ENCODE measurements around the gene AFDN. TPM values are rescaled to one million over a fixed set of nuclear protein-coding genes. Genes with fewer than 3 reads are reported as not detected.

The AFDN gene
- total and polyA plus RNA-seq, 2 experiments from 2014 or later: 66.9 to 200 TPM

GRCh38 chr6:167811442-167812087, 15.1 kb upstream of the AFDN start:
- H3K4me3 Mint-ChIP-seq: no peak overlapping the region
- ATAC-seq (no peak), DNase-seq (ENCODE audit: low spot score) (no peak)
- no peaks in the 10 kb centered on the region for H3K9me2 ChIP-seq (ENCODE audit: insufficient read depth)
- no peaks in the 10 kb centered on the region for H3K27me3 ChIP-seq (ENCODE audit: insufficient read depth)
- peaks cover 10% of the 10 kb centered on the region; the same call in 1 of the 2 replicates for H3K4me1 ChIP-seq (ENCODE audit: insufficient read depth)
- H2AFZ ChIP-seq: no peak overlapping the region
- H3K79me2 ChIP-seq (replicated peaks; ENCODE audit: insufficient read depth): no peaks in the 10 kb centered on the region
- peaks cover 1% of the 10 kb centered on the region for H3K27me3 Mint-ChIP-seq (ENCODE audit: insufficient read depth, low read depth, poor library complexity)
- TF ChIP-seq NANOG (IDR thresholded peaks at IDR 0.05; ENCODE audit: borderline replicate concordance) (no peak), ETS1 (IDR thresholded peaks at IDR 0.05) (no peak), EZH2 (IDR thresholded peaks at IDR 0.05; ENCODE audit: low read depth, unreplicated experiment) (no peak), JUNB (IDR thresholded peaks at IDR 0.05; ENCODE audit: unreplicated experiment) (no peak), ZNF331 (CRISPR knock-in tag; IDR thresholded peaks at IDR 0.05; ENCODE audit: low read depth) (no peak), CTCF (conservative IDR thresholded peaks at IDR 0.05; ENCODE audit: low read depth in 2 of 2) (no peak), ZNF462 (CRISPR knock-in tag; IDR thresholded peaks at IDR 0.05) (no peak), ZNF114 (CRISPR knock-in tag; IDR thresholded peaks at IDR 0.05) (no peak), EZH2phosphoT487 (IDR thresholded peaks at IDR 0.05; ENCODE audit: unreplicated experiment) (no peak), STAT1 (IDR thresholded peaks at IDR 0.05; ENCODE audit: unreplicated experiment) (no peak)
- no peaks in the 10 kb centered on the region for H4K20me1 ChIP-seq (replicated peaks; ENCODE audit: insufficient read depth)
- no peaks in the 10 kb centered on the region for H3K36me3 ChIP-seq (ENCODE audit: insufficient read depth)
- H3F3A ChIP-seq (replicated peaks; ENCODE audit: low read depth): no peaks in the 10 kb centered on the region
- H3K36me3 Mint-ChIP-seq (ENCODE audit: low read depth): no peaks in the 10 kb centered on the region
- peaks cover 4% of the 10 kb centered on the region; the same call in 1 of the 3 replicates for H3K4me1 Mint-ChIP-seq
- H3K9me3 Mint-ChIP-seq: no peaks in the 10 kb centered on the region; the same call in 2 of the 3 replicates
- H3K4me3 ChIP-seq: no peak overlapping the region
- no peak overlapping the region for H3K27ac ChIP-seq (ENCODE audit: low read depth)
- no peak overlapping the region for H3K27ac Mint-ChIP-seq
- H3K4me2 ChIP-seq: no peak overlapping the region
